ENCODE data around the gene TP73. TPM values are rescaled to one million over a fixed set of nuclear protein-coding genes. Genes with fewer than 3 reads are reported as not detected.
A peak's percentile ranks its signal among the peaks of the same experiment; 100 is the strongest.

Gene TP73
- total RNA-seq, 1 donor from 2014 or later, result 1.4 TPM

GRCh38 chr1:3736131-3736561 is 83.8 kb downstream of the TP73 start:
- no peak for DNase-seq (ENCODE audit: low spot score)
- H3K4me1 Mint-ChIP-seq (ENCODE audit: low read depth), result no peaks in the 10 kb centered on the region
- no peaks in the 10 kb centered on the region for H3K9me3 Mint-ChIP-seq
- peak overlapping the region; percentile 26 for H3K27ac Mint-ChIP-seq
- H3K4me3 Mint-ChIP-seq, result no peak overlapping the region
- intact Hi-C loops (cut with micrococcal nuclease), result no loop called here
- H3K27me3 Mint-ChIP-seq (ENCODE audit: insufficient read depth), result no peaks in the 10 kb centered on the region
- peaks cover 3% of the 10 kb centered on the region for H3K36me3 Mint-ChIP-seq (ENCODE audit: low read depth)

GRCh38 chr1:3736708-3737107 is 84.4 kb downstream of the TP73 start:
- DNase-seq (ENCODE audit: low spot score), result no peak
- Mint-ChIP-seq H3K36me3 (ENCODE audit: low read depth) (peaks cover 3% of the 10 kb centered on the region), H3K27me3 (ENCODE audit: insufficient read depth) (no peaks in the 10 kb centered on the region), H3K4me3 (no peak overlapping the region), H3K4me1 (ENCODE audit: low read depth) (no peaks in the 10 kb centered on the region), H3K27ac (no peak overlapping the region), H3K9me3 (no peaks in the 10 kb centered on the region)
- intact Hi-C loops (cut with micrococcal nuclease), result no loop called here

DNA sequence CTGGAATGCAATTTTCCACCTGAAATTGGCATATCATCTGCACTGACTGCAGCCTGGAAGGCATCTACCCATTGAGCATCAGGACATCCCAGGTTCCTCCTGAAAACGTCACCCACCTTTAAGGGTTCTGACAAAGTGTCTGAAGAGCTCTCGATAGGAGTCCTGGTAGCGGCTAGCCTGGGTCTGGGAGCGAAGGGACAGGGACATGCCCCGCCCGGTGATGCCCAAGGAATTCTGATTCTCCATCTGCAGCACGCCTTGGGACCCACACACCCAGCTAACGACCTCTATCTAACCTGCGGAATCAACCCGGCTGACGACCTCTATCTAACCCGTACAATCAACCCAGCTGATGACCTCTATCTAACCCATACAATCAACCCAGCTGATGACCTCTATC is 86.6 kb downstream of the TP73 start:
- no peaks in the 10 kb centered on the region for H3K9me3 Mint-ChIP-seq
- no peak for DNase-seq (ENCODE audit: low spot score)
- intact Hi-C loops (cut with micrococcal nuclease), result no loop called here
- no peak overlapping the region for H3K4me3 Mint-ChIP-seq
- H3K36me3 Mint-ChIP-seq (ENCODE audit: low read depth), result peaks cover 3% of the 10 kb centered on the region
- no peaks in the 10 kb centered on the region for H3K4me1 Mint-ChIP-seq (ENCODE audit: low read depth)
- H3K27ac Mint-ChIP-seq, result no peak overlapping the region
- H3K27me3 Mint-ChIP-seq (ENCODE audit: insufficient read depth), result no peaks in the 10 kb centered on the region

GRCh38 chr1:3740042-3740441 is 87.7 kb downstream of the TP73 start:
- H3K27ac Mint-ChIP-seq, result no peak overlapping the region
- no peak for DNase-seq (ENCODE audit: low spot score)
- no peaks in the 10 kb centered on the region for H3K27me3 Mint-ChIP-seq (ENCODE audit: insufficient read depth)
- no peaks in the 10 kb centered on the region for H3K9me3 Mint-ChIP-seq
- intact Hi-C loops (cut with micrococcal nuclease), result loop anchor here (10.0 kb wide), 1 partner anchor 115 kb away; the partner anchor contains the start of gene TPRG1L
- peaks cover 6% of the 10 kb centered on the region for H3K4me1 Mint-ChIP-seq (ENCODE audit: low read depth)
- no peak overlapping the region for H3K4me3 Mint-ChIP-seq
- peaks cover 3% of the 10 kb centered on the region for H3K36me3 Mint-ChIP-seq (ENCODE audit: low read depth)

DNA sequence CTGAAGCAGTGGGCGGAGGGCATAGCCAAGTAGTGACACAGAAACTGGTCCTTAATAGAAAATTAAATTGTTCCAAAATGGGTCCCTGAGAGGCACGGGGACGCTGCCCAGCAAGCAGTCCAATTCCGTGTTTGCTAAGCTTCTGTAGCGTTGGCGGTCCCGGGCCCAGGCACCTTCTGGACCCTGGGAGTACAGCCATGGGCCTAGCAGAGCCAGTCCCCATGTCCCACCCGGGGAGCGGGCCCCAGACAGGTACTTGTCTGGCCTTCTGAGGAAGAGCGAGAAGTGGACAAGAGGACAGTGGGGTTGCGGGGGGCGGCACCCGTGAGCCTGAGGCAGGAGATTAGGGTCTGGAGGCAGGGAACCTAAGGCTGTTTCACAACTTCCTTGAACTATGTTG is 88.4 kb downstream of the TP73 start:
- intact Hi-C loops (cut with micrococcal nuclease), result loop anchor here (10.0 kb wide), 1 partner anchor 116 kb away; the partner anchor contains the start of gene TPRG1L
- H3K27ac Mint-ChIP-seq, result no peak overlapping the region
- H3K4me1 Mint-ChIP-seq (ENCODE audit: low read depth), result peaks cover 13% of the 10 kb centered on the region
- H3K27me3 Mint-ChIP-seq (ENCODE audit: insufficient read depth), result no peaks in the 10 kb centered on the region
- H3K9me3 Mint-ChIP-seq, result no peaks in the 10 kb centered on the region
- DNase-seq (ENCODE audit: low spot score), result no peak
- no peak overlapping the region for H3K4me3 Mint-ChIP-seq
- peaks cover 3% of the 10 kb centered on the region for H3K36me3 Mint-ChIP-seq (ENCODE audit: low read depth)

- peaks cover 22% of the 10 kb centered on the region for H3K4me1 Mint-ChIP-seq (ENCODE audit: low read depth)
- no peaks in the 10 kb centered on the region for H3K9me3 Mint-ChIP-seq
- intact Hi-C loops (cut with micrococcal nuclease), result loop anchor here (10.0 kb wide), 1 partner anchor 117 kb away; the partner anchor contains the start of gene TPRG1L
- H3K36me3 Mint-ChIP-seq (ENCODE audit: low read depth), result peaks cover 2% of the 10 kb centered on the region
- H3K27ac Mint-ChIP-seq, result peak overlapping the region; percentile 34
- no peak for DNase-seq (ENCODE audit: low spot score)
- H3K27me3 Mint-ChIP-seq (ENCODE audit: insufficient read depth), result no peaks in the 10 kb centered on the region
- H3K4me3 Mint-ChIP-seq, result no peak overlapping the region
Measured at GRCh38 chr1:3741566-3742438, 89.5 kb downstream of the TP73 start.

GRCh38 chr1:3742439-3743298 is 90.4 kb downstream of the TP73 start:
- Mint-ChIP-seq H3K27ac (peak overlapping the region; percentile 34), H3K4me1 (ENCODE audit: low read depth) (peaks cover 23% of the 10 kb centered on the region), H3K9me3 (no peaks in the 10 kb centered on the region), H3K27me3 (ENCODE audit: insufficient read depth) (no peaks in the 10 kb centered on the region), H3K4me3 (no peak overlapping the region), H3K36me3 (ENCODE audit: low read depth) (peaks cover 2% of the 10 kb centered on the region)
- intact Hi-C loops (cut with micrococcal nuclease), result loop anchor here (10.0 kb wide), 1 partner anchor 118 kb away; the partner anchor contains the start of gene TPRG1L
- no peak for DNase-seq (ENCODE audit: low spot score)

DNA sequence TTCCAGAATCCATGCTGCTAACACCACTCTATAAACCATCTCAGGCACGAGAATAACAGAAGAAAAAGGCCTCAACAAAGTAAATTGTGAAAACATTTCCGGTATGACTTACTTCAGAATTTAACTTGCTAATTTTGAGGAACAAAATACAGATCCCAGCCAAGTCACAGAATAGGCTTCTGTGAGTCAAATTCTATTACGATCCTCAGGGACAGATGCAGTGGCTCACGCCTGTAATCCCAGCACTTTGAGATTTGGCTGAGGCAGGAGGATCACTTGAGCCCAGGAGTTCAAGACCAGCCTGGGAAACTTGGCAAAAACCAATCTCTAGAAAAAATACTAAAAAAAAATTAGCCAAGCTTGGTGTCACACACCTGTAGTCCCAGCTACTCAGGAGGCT is 91.1 kb downstream of the TP73 start:
- intact Hi-C loops (cut with micrococcal nuclease), result loop anchor here (10.0 kb wide), 1 partner anchor 119 kb away; the partner anchor contains the start of gene TPRG1L
- H3K4me1 Mint-ChIP-seq (ENCODE audit: low read depth), result peaks cover 30% of the 10 kb centered on the region
- no peaks in the 10 kb centered on the region for H3K27me3 Mint-ChIP-seq (ENCODE audit: insufficient read depth)
- no peak overlapping the region for H3K4me3 Mint-ChIP-seq
- H3K9me3 Mint-ChIP-seq, result no peaks in the 10 kb centered on the region
- H3K27ac Mint-ChIP-seq, result no peak overlapping the region
- no peak for DNase-seq (ENCODE audit: low spot score)
- H3K36me3 Mint-ChIP-seq (ENCODE audit: low read depth), result peaks cover 2% of the 10 kb centered on the region

DNA sequence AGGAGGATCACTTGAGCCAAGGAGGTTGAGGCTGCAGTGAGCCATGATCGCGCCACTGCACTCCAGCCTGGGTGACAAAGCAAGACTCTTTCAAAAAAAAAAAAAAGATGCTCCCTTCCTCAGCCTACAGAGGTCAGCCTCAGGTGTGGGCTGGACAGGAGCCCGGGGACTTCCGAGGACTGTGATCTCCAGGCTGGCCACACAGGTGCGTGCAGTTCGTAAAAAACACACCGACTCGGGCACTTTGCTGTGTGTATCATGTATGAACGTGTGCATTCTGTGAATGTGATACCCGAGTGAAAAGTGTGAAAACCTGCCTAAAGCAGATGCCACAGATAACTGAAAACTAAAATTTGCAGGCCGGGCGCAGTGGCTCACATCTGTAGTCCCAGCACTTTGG is 91.5 kb downstream of the TP73 start:
- Mint-ChIP-seq H3K4me1 (ENCODE audit: low read depth) (peaks cover 31% of the 10 kb centered on the region), H3K9me3 (no peaks in the 10 kb centered on the region), H3K27ac (no peak overlapping the region), H3K27me3 (ENCODE audit: insufficient read depth) (no peaks in the 10 kb centered on the region), H3K36me3 (ENCODE audit: low read depth) (peaks cover 2% of the 10 kb centered on the region), H3K4me3 (no peak overlapping the region)
- no peak for DNase-seq (ENCODE audit: low spot score)
- intact Hi-C loops (cut with micrococcal nuclease), result loop anchor here (10.0 kb wide), 1 partner anchor 119 kb away; the partner anchor contains the start of gene TPRG1L

GRCh38 chr1:3744646-3745045 is 92.3 kb downstream of the TP73 start:
- H3K9me3 Mint-ChIP-seq, result no peaks in the 10 kb centered on the region
- peak overlapping the region; percentile 84 for H3K4me3 Mint-ChIP-seq
- intact Hi-C loops (cut with micrococcal nuclease), result loop anchor here (5.0 to 10.0 kb wide), 2 partner anchors 120 to 1332 kb away; partner anchors contain the start of genes PEX10 and TPRG1L
- H3K36me3 Mint-ChIP-seq (ENCODE audit: low read depth), result peaks cover 2% of the 10 kb centered on the region
- peaks cover 2% of the 10 kb centered on the region for H3K27me3 Mint-ChIP-seq (ENCODE audit: insufficient read depth)
- DNase-seq (ENCODE audit: low spot score), result no peak
- peak overlapping the region; percentile 40 for H3K27ac Mint-ChIP-seq
- H3K4me1 Mint-ChIP-seq (ENCODE audit: low read depth), result peaks cover 31% of the 10 kb centered on the region

DNA sequence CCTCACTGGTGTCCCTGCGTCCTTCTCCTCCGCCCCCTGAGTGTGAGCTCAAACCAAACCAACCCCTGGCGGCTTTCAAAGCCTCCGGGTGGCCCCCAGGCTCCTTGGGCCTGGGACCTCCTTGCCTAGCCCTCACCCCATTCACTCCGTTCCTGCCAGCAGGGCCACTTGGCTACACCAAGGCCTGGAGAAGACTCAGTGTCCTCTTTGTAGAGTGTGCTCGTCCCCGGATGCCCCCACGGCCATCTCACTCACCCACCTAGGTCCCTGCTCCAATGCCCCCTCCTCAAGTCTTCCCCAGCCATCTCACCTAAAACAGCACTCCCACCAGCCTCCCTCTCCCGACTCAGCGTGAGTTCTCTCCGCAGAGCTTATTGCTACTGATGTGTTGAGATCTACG is 92.8 kb downstream of the TP73 start:
- intact Hi-C loops (cut with micrococcal nuclease), result loop anchor here (5.0 to 10.0 kb wide), 2 partner anchors 120 to 1333 kb away; partner anchors contain the start of genes PEX10 and TPRG1L
- no peak overlapping the region for H3K27ac Mint-ChIP-seq

GRCh38 chr1:3745590-3746381 is 93.5 kb downstream of the TP73 start:
- peaks cover 31% of the 10 kb centered on the region for H3K4me1 Mint-ChIP-seq (ENCODE audit: low read depth)
- DNase-seq (ENCODE audit: low spot score), result no peak
- peaks cover 2% of the 10 kb centered on the region for H3K27me3 Mint-ChIP-seq (ENCODE audit: insufficient read depth)
- H3K36me3 Mint-ChIP-seq (ENCODE audit: low read depth), result peaks cover 2% of the 10 kb centered on the region
- no peaks in the 10 kb centered on the region for H3K9me3 Mint-ChIP-seq
- intact Hi-C loops (cut with micrococcal nuclease), result loop anchor here (2.0 to 10.0 kb wide), 3 partner anchors 51 to 1333 kb away; partner anchors contain the start of genes LRRC47, PEX10 and TPRG1L
- H3K27ac Mint-ChIP-seq, result peak overlapping the region; percentile 15
- H3K4me3 Mint-ChIP-seq, result peak overlapping the region; percentile 84

More for the DNA sequence above, 92.8 kb downstream of the TP73 start:
- no peaks in the 10 kb centered on the region for H3K9me3 Mint-ChIP-seq
- peaks cover 31% of the 10 kb centered on the region for H3K4me1 Mint-ChIP-seq (ENCODE audit: low read depth)
- peak overlapping the region; percentile 84 for H3K4me3 Mint-ChIP-seq
- H3K36me3 Mint-ChIP-seq (ENCODE audit: low read depth), result peaks cover 2% of the 10 kb centered on the region
- peaks cover 2% of the 10 kb centered on the region for H3K27me3 Mint-ChIP-seq (ENCODE audit: insufficient read depth)
- no peak for DNase-seq (ENCODE audit: low spot score)
